CD14-positive monocyte (primary cell): ENCODE results near the gene FXYD6. TPM values are rescaled to one million over a fixed set of nuclear protein-coding genes. Genes with fewer than 3 reads are reported as not detected.

Source experiments
- DNase-seq, 3 donors: peaks; one replicate each; pipeline ENCODE4 v3.0.0-alpha.2; 2011 to 2022
- H2AFZ ChIP-seq: 2 replicates; pipeline ENCODE4 v1.6.0; 2012; ENCODE audit warnings: mild to moderate bottlenecking, low read depth, low read length, inconsistent platforms; ENCODE audit not compliant: insufficient read depth, poor library complexity, severe bottlenecking
- H3K27ac ChIP-seq, 2 donors: 1 replicate in 1 of 2; 2 replicates in 1 of 2; pipeline ENCODE4 v1.5.1; 2012 to 2013; ENCODE audit warnings: low read length in 2 of 2, control low read depth in 1 of 2, inconsistent platforms in 1 of 2, low read depth in 1 of 2, mild to moderate bottlenecking in 1 of 2
- H3K27me3 ChIP-seq, 2 donors: one replicate each; pipeline versions ENCODE4 v1.6.0 to v1.6.1; 2011 to 2013; ENCODE audit warnings: low read length in 2 of 2; ENCODE audit not compliant: control insufficient read depth in 2 of 2, insufficient read depth in 2 of 2
- H3K36me3 ChIP-seq, 2 donors: replicated peaks in 1 of 2; 1 replicate in 1 of 2; 2 replicates in 1 of 2; pipeline versions ENCODE4 v1.5.1 to v1.6.1; 2012 to 2013; ENCODE audit warnings: low read length in 2 of 2, control low read depth in 1 of 2, inconsistent platforms in 1 of 2, mild to moderate bottlenecking in 1 of 2; ENCODE audit not compliant: insufficient read depth in 2 of 2, control insufficient read depth in 1 of 2
- H3K4me1 ChIP-seq, 2 donors: 1 replicate in 1 of 2; 2 replicates in 1 of 2; pipeline versions ENCODE4 v1.5.1 to v1.6.1; 2012 to 2013; ENCODE audit warnings: low read length in 2 of 2, control low read depth in 1 of 2, inconsistent platforms in 1 of 2, mild to moderate bottlenecking in 1 of 2, moderate library complexity in 1 of 2; ENCODE audit not compliant: insufficient read depth in 2 of 2, control insufficient read depth in 1 of 2
- H3K4me2 ChIP-seq: replicated peaks from 2 replicates; pipeline ENCODE3; 2012; ENCODE audit warnings: low read length, moderate library complexity, mild to moderate bottlenecking; ENCODE audit not compliant: poor library complexity, severe bottlenecking; ENCODE audit errors: extremely low read depth
- H3K4me3 ChIP-seq, 3 experiments: fragments of 200-600 bp in 1 of 3; sonication (generic) in 1 of 3; replicated peaks in 1 of 3; 1 replicate in 2 of 3; 2 replicates in 1 of 3; pipeline ENCODE4 v1.5.1; 2011 to 2013; ENCODE audit warnings: low read length in 3 of 3, mild to moderate bottlenecking in 3 of 3, control low read depth in 2 of 3, low read depth in 2 of 3, inconsistent platforms in 1 of 3, moderate library complexity in 1 of 3
- H3K79me2 ChIP-seq: 2 replicates; pipeline ENCODE4 v1.6.0; 2012; ENCODE audit warnings: mild to moderate bottlenecking, control low read depth, inconsistent platforms, low read length, moderate library complexity; ENCODE audit not compliant: insufficient read depth
- H3K9ac ChIP-seq: 2 replicates; pipeline ENCODE4 v1.6.0; 2017; ENCODE audit warnings: low read length, mild to moderate bottlenecking; ENCODE audit not compliant: insufficient read depth, poor library complexity, severe bottlenecking
- H3K9me3 ChIP-seq, 2 donors: replicated peaks in 1 of 2; 1 replicate in 1 of 2; 2 replicates in 1 of 2; pipeline versions ENCODE4 v1.5.1 to v1.6.1; 2012 to 2013; ENCODE audit warnings: low read length in 2 of 2, control low read depth in 1 of 2; ENCODE audit not compliant: control insufficient read depth in 1 of 2, insufficient read depth in 1 of 2
- H4K20me1 ChIP-seq: 2 replicates; pipeline ENCODE4 v1.6.0; 2012; ENCODE audit warnings: mild to moderate bottlenecking, low read length, control low read depth, moderate library complexity; ENCODE audit not compliant: insufficient read depth
- H3K27ac Mint-ChIP-seq, 7 donors: one replicate each; pipeline ENCODE4 v1.8.0; 2020; ENCODE audit warnings: mild to moderate bottlenecking in 7 of 7, mixed read lengths in 7 of 7, moderate library complexity in 6 of 7, inconsistent platforms in 2 of 7
- H3K27me3 Mint-ChIP-seq, 3 donors: one replicate each; pipeline ENCODE4 v1.8.0; 2021 to 2022; ENCODE audit warnings: low read depth in 3 of 3, mild to moderate bottlenecking in 3 of 3, mixed read lengths in 3 of 3, moderate library complexity in 3 of 3, inconsistent platforms in 1 of 3
- H3K36me3 Mint-ChIP-seq, 2 donors: one replicate each; pipeline ENCODE4 v1.8.0; 2020; ENCODE audit warnings: mixed read lengths in 2 of 2, inconsistent platforms in 1 of 2, mild to moderate bottlenecking in 1 of 2
- H3K4me1 Mint-ChIP-seq: one replicate; pipeline ENCODE4 v1.8.0; 2020; ENCODE audit warnings: mild to moderate bottlenecking, mixed read lengths
- H3K4me3 Mint-ChIP-seq, 2 donors: one replicate each; pipeline ENCODE4 v1.8.0; 2020; ENCODE audit warnings: mild to moderate bottlenecking in 2 of 2, mixed read lengths in 2 of 2, moderate library complexity in 1 of 2
- H3K9me3 Mint-ChIP-seq, 7 donors: one replicate each; pipeline ENCODE4 v1.8.0; 2020 to 2022; ENCODE audit warnings: mixed read lengths in 7 of 7, mild to moderate bottlenecking in 6 of 7, moderate library complexity in 6 of 7, inconsistent platforms in 2 of 7
- CTCF ChIP-seq: fragments of 200-600 bp; IDR thresholded peaks from one replicate; pipeline ENCODE4 v1.8.0; 2022; ENCODE audit warnings: antibody characterized with exemption, mild to moderate bottlenecking
- WGBS: methylation state at CpG from one replicate; pipeline ENCODE4 v1.1.5; 2013; ENCODE audit warnings: missing lambda C conversion rate; ENCODE audit not compliant: insufficient coverage; 5-methylcytosine and 5-hydroxymethylcytosine counted together
- intact Hi-C, 2 donors: fragments of 100-400 bp; cut with micrococcal nuclease; formaldehyde crosslinking; loops; one replicate each; pipeline versions ENCODE4 v1.15.0 to v1.15.1; 2023
- polyA plus RNA-seq, 3 donors: library from polyadenylated mRNA; depleted of rRNA in 1 of 3; unstranded in 2 of 3; stranded (reverse) in 1 of 3; fragments of 300-500 nt in 2 of 3; fragments of >200 nt in 1 of 3; fragmentation: Illumina TruSeq in 2 of 3; gene quantifications; 1 replicate in 2 of 3; 2 replicates in 1 of 3; pipeline ENCODE4 v1.2.3, GENCODE V29; 2012 to 2021

FXYD6 gene
- polyA plus RNA-seq, 3 donors, result 36.4 to 52.1 (median 44.1) TPM

- Mint-ChIP-seq H3K4me1 (peaks cover 7% of the 10 kb centered on the region), H3K4me3 (no peak overlapping the region), H3K27me3 (peaks cover 2 to 7% (median 6%) of the 10 kb centered on the region in 3 donors), H3K9me3 (no peaks in the 10 kb centered on the region), H3K27ac (no peak overlapping the region), H3K36me3 (peaks cover 0 to 1% of the 10 kb centered on the region in 2 donors)
- H2AFZ ChIP-seq, result no peak overlapping the region
- no peaks in the 10 kb centered on the region for H3K4me1 ChIP-seq
- no peaks in the 10 kb centered on the region for H3K9me3 ChIP-seq
- DNase-seq, result no peak
- no peaks in the 10 kb centered on the region for H3K79me2 ChIP-seq
- H3K27me3 ChIP-seq, result no peaks in the 10 kb centered on the region
- WGBS, result 98% methylated on average over 9 of the region's 9 CpGs
- H4K20me1 ChIP-seq, result no peaks in the 10 kb centered on the region
- no peak overlapping the region for H3K27ac ChIP-seq
- no peaks in the 10 kb centered on the region for H3K36me3 ChIP-seq
- no peak overlapping the region for H3K4me2 ChIP-seq
- H3K9ac ChIP-seq, result no peak overlapping the region
- intact Hi-C loops, result no loop called here
- no peak overlapping the region for H3K4me3 ChIP-seq
- TF ChIP-seq CTCF, result no peak
Observed at GRCh38 chr11:117913736-117914397, 37.4 kb upstream of the FXYD6 start.

- H3K36me3 Mint-ChIP-seq, result peaks cover 0 to 1% of the 10 kb centered on the region in 2 donors
- no peak for DNase-seq
- H3K4me2 ChIP-seq, result no peak overlapping the region
- intact Hi-C loops, result no loop called here
- no peak overlapping the region for H3K27ac ChIP-seq
- peaks cover 17% of the 10 kb centered on the region for H3K4me1 Mint-ChIP-seq
- H3K79me2 ChIP-seq, result no peaks in the 10 kb centered on the region
- H3K27me3 Mint-ChIP-seq, result peaks cover 2 to 7% (median 6%) of the 10 kb centered on the region in 3 donors
- H3K9me3 ChIP-seq, result no peaks in the 10 kb centered on the region
- TF ChIP-seq CTCF, result no peak
- no peak overlapping the region for H3K4me3 Mint-ChIP-seq
- no peaks in the 10 kb centered on the region for H3K9me3 Mint-ChIP-seq
- H2AFZ ChIP-seq, result no peak overlapping the region
- no peak overlapping the region for H3K27ac Mint-ChIP-seq
- H4K20me1 ChIP-seq, result no peaks in the 10 kb centered on the region
- 100% methylated on average over 3 of the region's 7 CpGs for WGBS
- H3K9ac ChIP-seq, result no peak overlapping the region
- no peaks in the 10 kb centered on the region for H3K27me3 ChIP-seq
- no peaks in the 10 kb centered on the region for H3K36me3 ChIP-seq
- H3K4me3 ChIP-seq, result no peak overlapping the region
- H3K4me1 ChIP-seq, result peaks cover 3 to 10% of the 10 kb centered on the region in 2 donors
Observed at GRCh38 chr11:117912497-117912896, 36.0 kb upstream of the FXYD6 start.
